Nephron (organoid): ENCODE measurements around the gene POU2F3.
A peak's percentile ranks its signal among the peaks of the same experiment; 100 is the strongest.

Experiments used
- H3K27ac Mint-ChIP-seq, 3 experiments: 2 replicates each; pipeline ENCODE4 v1.8.0; 2020; ENCODE audit warnings: mixed read lengths in 3 of 3, mild to moderate bottlenecking in 2 of 3, moderate library complexity in 1 of 3
- H3K27me3 Mint-ChIP-seq: 2 replicates; pipeline ENCODE4 v1.8.0; 2021; ENCODE audit warnings: low read depth, mild to moderate bottlenecking, moderate library complexity, mixed read lengths
- H3K36me3 Mint-ChIP-seq: 2 replicates; pipeline ENCODE4 v1.8.0; 2020; ENCODE audit warnings: low read depth, mixed read lengths
- H3K4me1 Mint-ChIP-seq: 2 replicates; pipeline ENCODE4 v1.8.0; 2020; ENCODE audit warnings: mixed read lengths
- H3K4me3 Mint-ChIP-seq, 3 experiments: 2 replicates each; pipeline ENCODE4 v1.8.0; 2020; ENCODE audit warnings: mild to moderate bottlenecking in 3 of 3, mixed read lengths in 3 of 3, moderate library complexity in 2 of 3
- H3K9me3 Mint-ChIP-seq: 2 replicates; pipeline ENCODE4 v1.8.0; 2020; ENCODE audit warnings: mixed read lengths
- CTCF ChIP-seq, 3 experiments: fragments of 200-600 bp; sonication (generic); IDR thresholded peaks; one replicate each; pipeline ENCODE4 v1.5.0; 2021; ENCODE audit warnings: antibody characterized with exemption in 3 of 3; ENCODE audit not compliant: unreplicated experiment in 3 of 3

Gene POU2F3

GRCh38 chr11:120339394-120339890 is 99.5 kb downstream of the POU2F3 start:
- Mint-ChIP-seq H3K27me3 (no peaks in the 10 kb centered on the region), H3K36me3 (no peaks in the 10 kb centered on the region), H3K4me3 (peak overlapping the region; percentile 62 to 75 (median 72)), H3K9me3 (no peaks in the 10 kb centered on the region), H3K4me1 (peaks cover 48% of the 10 kb centered on the region), H3K27ac (peak overlapping the region; percentile 57 to 82 (median 68))
- TF ChIP-seq CTCF (IDR thresholded peaks at IDR 0.05; ENCODE audit: unreplicated experiment in 3 of 3) = no peak

GRCh38 chr11:120340529-120340928 is 100.6 kb downstream of the POU2F3 start:
- Mint-ChIP-seq H3K27ac (peak overlapping the region in 2 of 3 experiments; percentile 18 to 57), H3K36me3 (no peaks in the 10 kb centered on the region)

GRCh38 chr11:120342226-120342625 is 102.3 kb downstream of the POU2F3 start:
- Mint-ChIP-seq H3K4me1 (peaks cover 64% of the 10 kb centered on the region), H3K36me3 (no peaks in the 10 kb centered on the region), H3K27ac (peak overlapping the region in 2 of 3 experiments; percentile 1 to 5), H3K27me3 (no peaks in the 10 kb centered on the region), H3K9me3 (no peaks in the 10 kb centered on the region), H3K4me3 (peak overlapping the region in 1 of 3 experiments; percentile 6)
- TF ChIP-seq CTCF (IDR thresholded peaks at IDR 0.05; ENCODE audit: unreplicated experiment in 3 of 3) = no peak

More at GRCh38 chr11:120340529-120340928, 100.6 kb downstream of the POU2F3 start:
- no peak for TF ChIP-seq CTCF (IDR thresholded peaks at IDR 0.05; ENCODE audit: unreplicated experiment in 3 of 3)
- peak overlapping the region; percentile 2 to 25 (median 21) for H3K4me3 Mint-ChIP-seq
- no peaks in the 10 kb centered on the region for H3K9me3 Mint-ChIP-seq
- H3K4me1 Mint-ChIP-seq = peaks cover 51% of the 10 kb centered on the region
- no peaks in the 10 kb centered on the region for H3K27me3 Mint-ChIP-seq

- H3K27me3 Mint-ChIP-seq = no peaks in the 10 kb centered on the region
- no peaks in the 10 kb centered on the region for H3K36me3 Mint-ChIP-seq
- H3K9me3 Mint-ChIP-seq = no peaks in the 10 kb centered on the region
- TF ChIP-seq CTCF (IDR thresholded peaks at IDR 0.05; ENCODE audit: unreplicated experiment in 3 of 3) = no peak
- no peak overlapping the region for H3K27ac Mint-ChIP-seq
- no peak overlapping the region for H3K4me3 Mint-ChIP-seq
- H3K4me1 Mint-ChIP-seq = peaks cover 65% of the 10 kb centered on the region
These were observed 102.7 kb downstream of the POU2F3 start for GRCh38 chr11:120342678-120343077.

- peak overlapping the region in 1 of 3 experiments; percentile 11 for H3K27ac Mint-ChIP-seq
- H3K36me3 Mint-ChIP-seq = no peaks in the 10 kb centered on the region
- H3K4me3 Mint-ChIP-seq = no peak overlapping the region
- H3K9me3 Mint-ChIP-seq = no peaks in the 10 kb centered on the region
- peaks cover 61% of the 10 kb centered on the region for H3K4me1 Mint-ChIP-seq
- H3K27me3 Mint-ChIP-seq = no peaks in the 10 kb centered on the region
- no peak for TF ChIP-seq CTCF (IDR thresholded peaks at IDR 0.05; ENCODE audit: unreplicated experiment in 3 of 3)
These were observed 103.5 kb downstream of the POU2F3 start for GRCh38 chr11:120343429-120343828.

GRCh38 chr11:120344302-120345004 is 104.5 kb downstream of the POU2F3 start:
- no peak for TF ChIP-seq CTCF (IDR thresholded peaks at IDR 0.05; ENCODE audit: unreplicated experiment in 3 of 3)
- H3K4me1 Mint-ChIP-seq = peaks cover 61% of the 10 kb centered on the region
- no peaks in the 10 kb centered on the region for H3K9me3 Mint-ChIP-seq
- H3K27me3 Mint-ChIP-seq = no peaks in the 10 kb centered on the region
- no peak overlapping the region for H3K4me3 Mint-ChIP-seq
- no peaks in the 10 kb centered on the region for H3K36me3 Mint-ChIP-seq
- H3K27ac Mint-ChIP-seq = peak overlapping the region; percentile 28 to 83 (median 69)
